Tibial nerve (tissue), 4 donors: ENCODE results near the gene MYO3B. TPM values are rescaled to one million over a fixed set of nuclear protein-coding genes. Genes with fewer than 3 reads are reported as not detected.

Experiments used
- DNase-seq, 2 donors: peaks; one replicate each; pipeline ENCODE4 v3.0.0-alpha.2; 2019; ENCODE audit warnings: low spot score in 2 of 2
- H3K27ac ChIP-seq, 4 donors: fragments of 200-600 bp; sonication (generic) in 3 of 4; one replicate each; pipeline ENCODE4 v1.5.1; 2017 to 2019; ENCODE audit warnings: mild to moderate bottlenecking in 1 of 4
- H3K27me3 ChIP-seq, 2 donors: fragments of 200-600 bp; sonication (generic) in 1 of 2; one replicate each; pipeline versions ENCODE4 v1.5.1 to v1.6.0; 2017 to 2019
- H3K36me3 ChIP-seq, 3 donors: fragments of 200-600 bp; sonication (generic); one replicate each; pipeline ENCODE4 v1.5.1; 2018 to 2019
- H3K4me1 ChIP-seq, 4 donors: fragments of 200-600 bp; sonication (generic) in 3 of 4; one replicate each; pipeline ENCODE4 v1.5.1; 2017 to 2019
- H3K4me3 ChIP-seq, 4 donors: fragments of 200-600 bp; sonication (generic) in 3 of 4; one replicate each; pipeline ENCODE4 v1.5.1; 2017 to 2019; ENCODE audit warnings: mild to moderate bottlenecking in 1 of 4, moderate library complexity in 1 of 4
- H3K9me3 ChIP-seq, 4 donors: fragments of 200-600 bp; sonication (generic) in 3 of 4; one replicate each; pipeline ENCODE4 v1.5.1; 2017 to 2019
- CTCF ChIP-seq, 5 experiments: fragments of 200-600 bp in 3 of 5; fragments of 450-650 bp in 2 of 5; sonication (generic) in 3 of 5; IDR thresholded peaks; one replicate each; pipeline ENCODE4 v1.5.1; 2016 to 2019; ENCODE audit warnings: antibody characterized with exemption in 5 of 5, mild to moderate bottlenecking in 3 of 5, moderate library complexity in 2 of 5
- EP300 ChIP-seq, 2 donors: sonication (generic); formaldehyde crosslinking; IDR thresholded peaks; one replicate each; pipeline ENCODE4 v1.6.1; 2017; ENCODE audit warnings: antibody characterized with exemption in 2 of 2, mild to moderate bottlenecking in 1 of 2
- POLR2A ChIP-seq, 2 donors: fragments of 450-650 bp; IDR thresholded peaks; one replicate each; pipeline ENCODE4 v1.6.1; 2017; ENCODE audit warnings: antibody characterized with exemption in 2 of 2, mild to moderate bottlenecking in 2 of 2, moderate library complexity in 2 of 2
- WGBS, 2 donors: methylation state at CpG; one replicate each; pipeline ENCODE4 v1.1.5; 2018; 5-methylcytosine and 5-hydroxymethylcytosine counted together
- total RNA-seq, 4 donors: library from RNA; depleted of rRNA; stranded (reverse); fragments of >200 nt; gene quantifications; one replicate each; pipeline ENCODE4 v1.1.0, GENCODE V29; 2016

The MYO3B gene
- total RNA-seq, 4 donors from 2014 or later, result 0.22 to 0.63 (median 0.39) TPM; not detected in 1

GRCh38 chr2:170434900-170435621 lies 257.1 kb downstream of the MYO3B start:
- no peaks in the 10 kb centered on the region for H3K27me3 ChIP-seq
- DNase-seq, result no peak
- TF ChIP-seq POLR2A (IDR thresholded peaks at IDR 0.05) (no peak), CTCF (IDR thresholded peaks at IDR 0.05) (no peak), EP300 (IDR thresholded peaks at IDR 0.05) (no peak)

GRCh38 chr2:170436077-170436943 lies 258.4 kb downstream of the MYO3B start:
- H3K9me3 ChIP-seq, result no peaks in the 10 kb centered on the region
- DNase-seq, result no peak
- H3K27me3 ChIP-seq, result no peaks in the 10 kb centered on the region
- no peaks in the 10 kb centered on the region for H3K36me3 ChIP-seq
- no peak overlapping the region for H3K4me3 ChIP-seq
- H3K4me1 ChIP-seq, result no peaks in the 10 kb centered on the region
- TF ChIP-seq CTCF (IDR thresholded peaks at IDR 0.05), result no peak
- no peak for TF ChIP-seq EP300 (IDR thresholded peaks at IDR 0.05)
- no peak for TF ChIP-seq POLR2A (IDR thresholded peaks at IDR 0.05)
- H3K27ac ChIP-seq, result no peak overlapping the region
- WGBS, 2 donors, result 32 to 33% methylated on average over 5 of the region's 5 CpGs

More at GRCh38 chr2:170434900-170435621, 257.1 kb downstream of the MYO3B start:
- WGBS, 2 donors, result 63 to 70% methylated on average over 6 of the region's 6 CpGs
- Histone ChIP-seq H3K27ac (no peak overlapping the region), H3K36me3 (no peaks in the 10 kb centered on the region), H3K4me1 (no peaks in the 10 kb centered on the region), H3K9me3 (no peaks in the 10 kb centered on the region), H3K4me3 (no peak overlapping the region)

- 69 to 81% methylated on average over 3 of the region's 3 CpGs for WGBS, 2 donors
- no peak for TF ChIP-seq CTCF (IDR thresholded peaks at IDR 0.05)
- TF ChIP-seq EP300 (IDR thresholded peaks at IDR 0.05), result no peak
- no peak for TF ChIP-seq POLR2A (IDR thresholded peaks at IDR 0.05)
- Histone ChIP-seq H3K36me3 (no peaks in the 10 kb centered on the region), H3K9me3 (peaks cover 0 to 3% (median 0%) of the 10 kb centered on the region in 4 donors), H3K4me1 (no peaks in the 10 kb centered on the region), H3K4me3 (no peak overlapping the region), H3K27ac (no peak overlapping the region), H3K27me3 (no peaks in the 10 kb centered on the region)
- no peak for DNase-seq
These were observed 268.1 kb downstream of the MYO3B start for GRCh38 chr2:170446078-170446477.

GRCh38 chr2:170449034-170449433 lies 271.1 kb downstream of the MYO3B start:
- 79 to 90% methylated on average over 1 of the region's 1 CpG for WGBS, 2 donors
- H3K27ac ChIP-seq, result no peak overlapping the region
- H3K9me3 ChIP-seq, result no peaks in the 10 kb centered on the region
- H3K36me3 ChIP-seq, result no peaks in the 10 kb centered on the region
- no peak for TF ChIP-seq EP300 (IDR thresholded peaks at IDR 0.05)
- no peak for TF ChIP-seq CTCF (IDR thresholded peaks at IDR 0.05)
- no peak for TF ChIP-seq POLR2A (IDR thresholded peaks at IDR 0.05)
- no peak for DNase-seq
- no peaks in the 10 kb centered on the region for H3K27me3 ChIP-seq
- H3K4me3 ChIP-seq, result no peak overlapping the region
- H3K4me1 ChIP-seq, result no peaks in the 10 kb centered on the region
